Parathyroid adenoma (tissue), 2 donors: Measurements from ENCODE around the gene PDCD1.

ENCODE experiments used
- H2AFZ ChIP-seq: fragments of 300-600 bp; sonication (generic); one replicate; pipeline ENCODE4 v1.7.0; 2017; ENCODE audit warnings: antibody characterized with exemption, mild to moderate bottlenecking
- H3K27ac ChIP-seq: fragments of 300-600 bp; sonication (generic); one replicate; pipeline ENCODE4 v1.7.0; 2017
- H3K27me3 ChIP-seq: fragments of 300-600 bp; sonication (generic); one replicate; pipeline ENCODE4 v1.7.0; 2017; ENCODE audit warnings: low read length; ENCODE audit not compliant: control insufficient read depth, insufficient read depth
- H3K36me3 ChIP-seq: fragments of 300-600 bp; sonication (generic); one replicate; pipeline ENCODE4 v1.7.0; 2017; ENCODE audit warnings: low read length; ENCODE audit not compliant: control insufficient read depth, insufficient read depth
- H3K4me1 ChIP-seq: fragments of 300-600 bp; sonication (generic); one replicate; pipeline ENCODE4 v1.7.0; 2017; ENCODE audit warnings: control low read depth
- H3K4me2 ChIP-seq: fragments of 300-600 bp; sonication (generic); one replicate; pipeline ENCODE4 v1.7.0; 2017; ENCODE audit warnings: low read length
- H3K4me3 ChIP-seq: fragments of 300-600 bp; sonication (generic); one replicate; pipeline ENCODE4 v1.7.0; 2017; ENCODE audit warnings: low read depth, low read length
- H3K79me2 ChIP-seq: fragments of 300-600 bp; sonication (generic); one replicate; pipeline ENCODE4 v1.7.0; 2017; ENCODE audit warnings: control low read depth
- H3K9ac ChIP-seq: fragments of 300-600 bp; sonication (generic); one replicate; pipeline ENCODE4 v1.7.0; 2017; ENCODE audit warnings: mild to moderate bottlenecking
- H3K9me3 ChIP-seq: fragments of 300-600 bp; sonication (generic); one replicate; pipeline ENCODE4 v1.7.0; 2017; ENCODE audit warnings: low read length; ENCODE audit not compliant: control insufficient read depth
- CTCF ChIP-seq: fragments of 300-600 bp; sonication (generic); IDR thresholded peaks from one replicate; pipeline ENCODE4 v1.7.0; 2017; ENCODE audit warnings: antibody characterized with exemption, mild to moderate bottlenecking
- donor health status: primary hyperparathyroidism.

The PDCD1 gene

GRCh38 chr2:241871538-241872312, 13.0 kb upstream of the PDCD1 start:
- Histone ChIP-seq H3K4me1 (no peaks in the 10 kb centered on the region), H3K4me2 (no peak overlapping the region), H3K4me3 (no peak overlapping the region), H3K27ac (no peak overlapping the region), H3K36me3 (no peaks in the 10 kb centered on the region), H3K9me3 (no peaks in the 10 kb centered on the region), H3K27me3 (no peaks in the 10 kb centered on the region), H3K9ac (no peak overlapping the region), H3K79me2 (no peaks in the 10 kb centered on the region), H2AFZ (no peak overlapping the region)
- no peak for TF ChIP-seq CTCF

DNA sequence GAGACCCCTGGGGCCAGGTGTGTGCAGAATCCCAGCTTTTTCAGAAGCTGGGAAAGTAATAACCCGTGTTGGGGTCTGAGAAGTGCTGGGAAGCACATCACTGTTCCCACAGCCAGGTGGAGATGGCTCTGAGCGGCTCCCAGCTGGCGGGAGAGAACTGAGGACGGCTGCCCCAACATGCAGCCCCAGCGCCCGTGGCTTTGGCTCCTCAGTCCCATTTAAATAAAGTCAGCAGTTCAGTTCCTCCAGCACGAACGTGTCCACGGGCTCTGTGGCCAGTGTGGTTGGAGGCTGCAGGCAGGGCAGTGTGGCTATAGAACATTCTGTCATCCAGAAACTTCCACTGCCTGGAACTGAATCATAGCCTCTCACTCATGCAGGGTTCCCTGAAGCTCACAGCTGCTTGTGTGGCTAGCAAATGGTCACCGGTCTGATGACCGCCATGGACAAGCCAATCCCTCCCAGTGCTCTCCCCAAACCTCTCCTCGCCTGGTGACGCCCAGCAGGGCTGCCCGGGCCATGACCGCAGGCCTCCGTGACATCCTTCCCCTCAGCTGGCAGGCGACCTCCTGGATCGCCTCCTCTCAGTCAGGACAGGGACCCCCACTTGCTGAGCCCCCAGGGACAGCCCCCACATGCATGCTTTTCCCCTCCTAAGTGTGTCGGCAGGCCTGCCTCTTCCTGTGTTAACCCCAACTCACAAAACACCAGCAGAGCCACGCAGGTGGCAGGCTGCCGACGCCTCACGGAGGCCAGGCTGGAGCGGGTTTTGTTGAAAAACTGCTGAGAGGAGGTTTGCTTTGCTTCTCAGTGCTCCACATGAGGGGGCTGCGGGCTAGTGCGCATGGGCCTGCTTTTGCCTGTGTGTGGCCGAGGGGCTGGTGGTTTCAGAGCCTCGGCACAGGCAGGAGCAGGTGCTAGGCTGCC, 12.2 kb upstream of the PDCD1 start:
- no peak overlapping the region for H3K9ac ChIP-seq
- no peaks in the 10 kb centered on the region for H3K36me3 ChIP-seq
- no peak overlapping the region for H2AFZ ChIP-seq
- TF ChIP-seq CTCF, result no peak
- H3K4me1 ChIP-seq, result no peaks in the 10 kb centered on the region
- no peaks in the 10 kb centered on the region for H3K27me3 ChIP-seq
- no peaks in the 10 kb centered on the region for H3K79me2 ChIP-seq
- no peak overlapping the region for H3K27ac ChIP-seq
- H3K9me3 ChIP-seq, result no peaks in the 10 kb centered on the region
- H3K4me2 ChIP-seq, result no peak overlapping the region
- H3K4me3 ChIP-seq, result no peak overlapping the region

- Histone ChIP-seq H3K4me1 (no peaks in the 10 kb centered on the region), H3K9me3 (no peaks in the 10 kb centered on the region), H3K36me3 (no peaks in the 10 kb centered on the region), H3K4me3 (no peak overlapping the region), H3K4me2 (no peak overlapping the region), H3K79me2 (no peaks in the 10 kb centered on the region), H3K27ac (no peak overlapping the region), H3K27me3 (no peaks in the 10 kb centered on the region), H2AFZ (no peak overlapping the region), H3K9ac (no peak overlapping the region)
- TF ChIP-seq CTCF, result no peak
Observed at GRCh38 chr2:241870081-241870541, 11.4 kb upstream of the PDCD1 start.

- Histone ChIP-seq H3K27me3 (no peaks in the 10 kb centered on the region), H3K4me3 (no peak within 1 kb of the TSS), H3K79me2 (no peaks in the 10 kb centered on the region), H3K27ac (no peak within 1 kb of the TSS), H3K36me3 (no peaks in the 10 kb centered on the region), H2AFZ (peak within 1 kb of the TSS; percentile 42), H3K4me2 (peak within 1 kb of the TSS; percentile 22), H3K9me3 (no peaks in the 10 kb centered on the region), H3K4me1 (no peaks in the 10 kb centered on the region), H3K9ac (no peak within 1 kb of the TSS)
- no peak for TF ChIP-seq CTCF
Observed at GRCh38 chr2:241869087-241869961, 10.6 kb upstream of the PDCD1 start, which contains the start of gene RTP5. RTP5 (plus strand) TSS chr2:241869729; CDS start chr2:241869757, 28 bp downstream.
